A549 (cell line): ENCODE data around the gene CDK16. TPM values are rescaled to one million over a fixed set of nuclear protein-coding genes. Genes with fewer than 3 reads are reported as not detected.

ENCODE experiments used
- BHLHE40 ChIP-seq: IDR thresholded peaks from 2 replicates; pipeline ENCODE4 v1.6.1; 2012; ENCODE audit warnings: low read depth, low read length, inconsistent platforms
- CBX2 ChIP-seq: fragments of 200-600 bp; sonication (generic); IDR thresholded peaks from 2 replicates; pipeline ENCODE4 v1.6.1; 2016; ENCODE audit warnings: low read depth, mild to moderate bottlenecking, borderline replicate concordance
- CEBPB ChIP-seq, 2 experiments: fragments of >200 bp in 1 of 2; sonication (Bioruptor Twin) in 1 of 2; formaldehyde crosslinking in 1 of 2; IDR thresholded peaks; 2 replicates each; pipeline ENCODE4 v1.6.1; 2012 to 2016
- ESRRA ChIP-seq: fragments of 150-350 bp; IDR thresholded peaks from 2 replicates; pipeline ENCODE4 v1.6.1; 2014; ENCODE audit warnings: mild to moderate bottlenecking, low read length, borderline replicate concordance
- HOXB13 ChIP-seq: fragments of 250-450 bp; sonication (Bioruptor Pico); IDR thresholded peaks from 2 replicates; pipeline ENCODE4 v1.5.0; 2020; ENCODE audit warnings: low read depth, mild to moderate bottlenecking, moderate library complexity
- HOXB5 ChIP-seq: fragments of 250-450 bp; sonication (Bioruptor Pico); IDR thresholded peaks from 2 replicates; pipeline ENCODE4 v1.5.0; 2020; ENCODE audit warnings: mild to moderate bottlenecking, moderate library complexity
- JUNB ChIP-seq: fragments of >200 bp; sonication (Bioruptor Twin); formaldehyde crosslinking; IDR thresholded peaks from 2 replicates; pipeline ENCODE4 v1.6.1; 2016
- KDM1A ChIP-seq: fragments of 200-600 bp; sonication (generic); IDR thresholded peaks from 2 replicates; pipeline ENCODE4 v1.6.1; 2016; ENCODE audit warnings: low read depth, mild to moderate bottlenecking
- KDM5A ChIP-seq: fragments of 200-600 bp; sonication (generic); IDR thresholded peaks from 2 replicates; pipeline ENCODE4 v1.6.1; 2016; ENCODE audit warnings: antibody characterized with exemption, mild to moderate bottlenecking
- MAFK ChIP-seq: fragments of 450-650 bp; IDR thresholded peaks from 2 replicates; pipeline ENCODE4 v1.6.1; 2014; ENCODE audit not compliant: partially characterized antibody
- MYC ChIP-seq: IDR thresholded peaks from 2 replicates; pipeline ENCODE4 v1.6.1; 2012; ENCODE audit warnings: mild to moderate bottlenecking, inconsistent platforms, low read length, improper control_type of control experiment, borderline replicate concordance
- NFE2L2 ChIP-seq: fragments of 150-350 bp; conservative IDR thresholded peaks from 2 replicates; pipeline ENCODE4 v1.6.1; 2014; ENCODE audit warnings: low read length
- NPAS2 ChIP-seq: fragments of 250-450 bp; sonication (Bioruptor Pico); IDR thresholded peaks from 2 replicates; pipeline ENCODE4 v1.8.0; 2022; ENCODE audit warnings: mild to moderate bottlenecking, moderate library complexity, borderline replicate concordance
- POLR2AphosphoS2 ChIP-seq: conservative IDR thresholded peaks from 2 replicates; pipeline ENCODE4 v1.6.1; 2012; ENCODE audit warnings: low read length, improper control_type of control experiment, inconsistent platforms
- RAD21 ChIP-seq, 2 experiments: fragments of >200 bp in 1 of 2; sonication (Bioruptor Twin) in 1 of 2; formaldehyde crosslinking in 1 of 2; IDR thresholded peaks in 1 of 2; conservative IDR thresholded peaks in 1 of 2; 2 replicates in 1 of 2; 3 replicates in 1 of 2; pipeline ENCODE4 v1.6.1; 2012 to 2018; ENCODE audit warnings: inconsistent platforms in 1 of 2
- REST ChIP-seq: fragments of 200-600 bp; sonication (generic); IDR thresholded peaks from 2 replicates; pipeline ENCODE4 v1.6.1; 2016; ENCODE audit warnings: antibody characterized with exemption, mild to moderate bottlenecking, moderate library complexity
- TFCP2L1 ChIP-seq: fragments of 250-450 bp; sonication (Bioruptor Pico); IDR thresholded peaks from 2 replicates; pipeline ENCODE4 v1.5.0; 2021; ENCODE audit warnings: mild to moderate bottlenecking
- USF2 ChIP-seq: fragments of 450-650 bp; IDR thresholded peaks from 2 replicates; pipeline ENCODE4 v1.6.1; 2014; ENCODE audit warnings: antibody characterized with exemption
- ZNF302 ChIP-seq: fragments of 250-450 bp; sonication (Bioruptor Pico); IDR thresholded peaks from 2 replicates; pipeline ENCODE4 v1.9.0; 2021; ENCODE audit warnings: inconsistent platforms, mild to moderate bottlenecking, moderate library complexity
- polyA plus RNA-seq, 4 experiments: library from polyadenylated mRNA; depleted of rRNA in 3 of 4; stranded (reverse); fragments of >200 nt; fragmentation: RNase III in 1 of 4; extraction: RNeasy Plus Mini Kit Qiagen cat#74134 plus additional on column Dnase treatment in 1 of 4; gene quantifications; 2 replicates in 3 of 4; 3 replicates in 1 of 4; pipeline ENCODE4 v1.2.3, GENCODE V29; 2011 to 2017
- TF ChIP-seq, protein P1 (sequence below): IDR thresholded peaks from 2 replicates; pipeline ENCODE4 v1.6.1; 2012; ENCODE audit warnings: low read depth, borderline replicate concordance
- TF ChIP-seq, protein P2 (sequence below): fragments of 150-350 bp; IDR thresholded peaks from 2 replicates; pipeline ENCODE4 v1.6.1; 2014; ENCODE audit warnings: low read depth, mild to moderate bottlenecking, low read length

Gene CDK16
- polyA plus RNA-seq, 2 of the 4 experiments (the other 2 are of a cell fraction) = 105 to 111 TPM

DNA sequence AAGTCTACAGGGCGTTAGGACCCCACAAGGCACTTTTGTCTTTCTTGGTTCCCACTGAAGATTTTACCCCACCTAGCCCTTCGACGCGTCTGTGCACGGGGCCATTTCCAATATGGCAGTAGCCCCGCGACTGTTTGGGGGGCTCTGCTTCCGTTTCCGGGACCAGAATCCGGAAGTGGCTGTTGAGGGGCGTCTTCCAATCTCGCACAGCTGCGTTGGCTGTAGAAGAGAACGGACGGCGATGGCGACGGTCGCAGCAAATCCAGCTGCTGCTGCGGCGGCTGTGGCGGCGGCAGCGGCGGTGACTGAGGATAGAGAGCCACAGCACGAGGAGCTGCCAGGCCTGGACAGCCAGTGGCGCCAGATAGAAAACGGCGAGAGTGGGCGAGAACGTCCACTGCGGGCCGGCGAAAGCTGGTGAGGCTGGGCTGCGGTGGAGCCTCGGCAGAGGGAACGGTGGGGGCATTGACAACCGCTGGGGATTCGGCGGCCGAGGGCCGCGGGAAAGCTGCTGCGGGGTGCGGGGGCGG lies 14.4 kb downstream of the CDK16 start, which contains the start of gene USP11 (continued):
- TF ChIP-seq REST = no peak; the same call in 1 of the 2 replicates
- no peak for TF ChIP-seq ZNF302
- no peak for TF ChIP-seq KDM1A
- TF ChIP-seq CEBPB (IDR thresholded peaks at IDR 0.05) = no peak
- no peak; the same call in 1 of the 2 replicates for TF ChIP-seq TFCP2L1
- TF ChIP-seq RAD21 (conservative IDR thresholded peaks at IDR 0.05 in 1 of 2, IDR thresholded peaks at IDR 0.05 in 1 of 2) = no peak
- no peak for TF ChIP-seq NPAS2 (CRISPR knock-in tag)
- TF ChIP-seq, protein P1, sequence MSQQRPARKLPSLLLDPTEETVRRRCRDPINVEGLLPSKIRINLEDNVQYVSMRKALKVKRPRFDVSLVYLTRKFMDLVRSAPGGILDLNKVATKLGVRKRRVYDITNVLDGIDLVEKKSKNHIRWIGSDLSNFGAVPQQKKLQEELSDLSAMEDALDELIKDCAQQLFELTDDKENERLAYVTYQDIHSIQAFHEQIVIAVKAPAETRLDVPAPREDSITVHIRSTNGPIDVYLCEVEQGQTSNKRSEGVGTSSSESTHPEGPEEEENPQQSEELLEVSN = peak; percentile 83; the same call in 1 of the 2 replicates
- no peak for TF ChIP-seq NFE2L2
- TF ChIP-seq HOXB13 (CRISPR knock-in tag) = peak; percentile 78; the same call in 1 of the 2 replicates
- TF ChIP-seq ESRRA = no peak
- no peak for TF ChIP-seq USF2
- peak; percentile 54; the same call in 1 of the 2 replicates for TF ChIP-seq HOXB5 (CRISPR knock-in tag)
- TF ChIP-seq, protein P2, sequence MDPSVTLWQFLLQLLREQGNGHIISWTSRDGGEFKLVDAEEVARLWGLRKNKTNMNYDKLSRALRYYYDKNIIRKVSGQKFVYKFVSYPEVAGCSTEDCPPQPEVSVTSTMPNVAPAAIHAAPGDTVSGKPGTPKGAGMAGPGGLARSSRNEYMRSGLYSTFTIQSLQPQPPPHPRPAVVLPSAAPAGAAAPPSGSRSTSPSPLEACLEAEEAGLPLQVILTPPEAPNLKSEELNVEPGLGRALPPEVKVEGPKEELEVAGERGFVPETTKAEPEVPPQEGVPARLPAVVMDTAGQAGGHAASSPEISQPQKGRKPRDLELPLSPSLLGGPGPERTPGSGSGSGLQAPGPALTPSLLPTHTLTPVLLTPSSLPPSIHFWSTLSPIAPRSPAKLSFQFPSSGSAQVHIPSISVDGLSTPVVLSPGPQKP = no peak
- no peak for TF ChIP-seq BHLHE40
- TF ChIP-seq POLR2AphosphoS2 = no peak
- TF ChIP-seq MYC = no peak
- TF ChIP-seq MAFK = no peak
- TF ChIP-seq KDM5A = no peak
- TF ChIP-seq JUNB = no peak
- TF ChIP-seq CBX2 = no peak
